ENCODE results near the gene TNFSF9. TPM values are rescaled to one million over a fixed set of nuclear protein-coding genes. Genes with fewer than 3 reads are reported as not detected.

The TNFSF9 gene
- 1.8 TPM for total RNA-seq
- long read RNA-seq, result 0 reads

- DNase-seq (ENCODE audit: low spot score), result peak; percentile 96
Observed at GRCh38 chr19:6530386-6531162, at the start of gene TNFSF9. TSS of gene TNFSF9 (plus strand) at chr19:6531026. CDS start at chr19:6531037, 11 bp downstream.

- no peak for DNase-seq (ENCODE audit: low spot score)
Observed at GRCh38 chr19:6481541-6482342, 49.1 kb upstream of the TNFSF9 start, which contains the start of gene DENND1C. TSS of gene DENND1C (minus strand) at chr19:6481787. CDS start at chr19:6481695, 92 bp downstream.

- DNase-seq (ENCODE audit: low spot score), result no peak
Observed at GRCh38 chr19:6482343-6482686, 48.5 kb upstream of the TNFSF9 start.

GRCh38 chr19:6483235-6483634, 47.6 kb upstream of the TNFSF9 start:
- no peak for DNase-seq (ENCODE audit: low spot score)

GRCh38 chr19:6484230-6484629, 46.6 kb upstream of the TNFSF9 start:
- DNase-seq (ENCODE audit: low spot score), result no peak

- DNase-seq (ENCODE audit: low spot score), result no peak
Observed at GRCh38 chr19:6484831-6485230, 46.0 kb upstream of the TNFSF9 start.

GRCh38 chr19:6489278-6490061, 41.4 kb upstream of the TNFSF9 start:
- DNase-seq (ENCODE audit: low spot score), result no peak

- no peak for DNase-seq (ENCODE audit: low spot score)
Observed at GRCh38 chr19:6490134-6490533, 40.7 kb upstream of the TNFSF9 start.

- DNase-seq (ENCODE audit: low spot score), result no peak
Observed at GRCh38 chr19:6491802-6492592, 38.8 kb upstream of the TNFSF9 start.

GRCh38 chr19:6494438-6495036, 36.3 kb upstream of the TNFSF9 start:
- no peak for DNase-seq (ENCODE audit: low spot score)

- DNase-seq (ENCODE audit: low spot score), result no peak
Observed at GRCh38 chr19:6495947-6496346, 34.9 kb upstream of the TNFSF9 start.

- DNase-seq (ENCODE audit: low spot score), result no peak
Observed at GRCh38 chr19:6498294-6499036, 32.4 kb upstream of the TNFSF9 start.

GRCh38 chr19:6499052-6499790, 31.6 kb upstream of the TNFSF9 start:
- DNase-seq (ENCODE audit: low spot score), result no peak

GRCh38 chr19:6500837-6501739, 29.7 kb upstream of the TNFSF9 start:
- no peak for DNase-seq (ENCODE audit: low spot score)

GRCh38 chr19:6501740-6502648, 28.8 kb upstream of the TNFSF9 start, which contains the start of gene TUBB4A:
TSS of gene TUBB4A (minus strand) at chr19:6502309. CDS start at chr19:6502212, 97 bp downstream.
- DNase-seq (ENCODE audit: low spot score), result no peak

- DNase-seq (ENCODE audit: low spot score), result no peak
Observed at GRCh38 chr19:6503407-6504201, 27.2 kb upstream of the TNFSF9 start.
